ENCODE measurements around the gene NES.

GRCh38 chr1:156717351-156717750 lies 40.1 kb upstream of the NES start:
- TF ChIP-seq CTCF (IDR thresholded peaks at IDR 0.05; ENCODE audit: borderline replicate concordance, extremely low read depth, low read length, poor library complexity, severe bottlenecking), result no peak
- TF ChIP-seq EZH2 (IDR thresholded peaks at IDR 0.05; ENCODE audit: borderline replicate concordance, low read depth, low read length, severe bottlenecking), result no peak

Data from DND-41 (cell line).